ENCODE results near the gene AP3D1. TPM values are rescaled to one million over a fixed set of nuclear protein-coding genes. Genes with fewer than 3 reads are reported as not detected.

The AP3D1 gene
- 77.9 and 99.9 TPM in 2 replicates for total RNA-seq

GRCh38 chr19:2151339-2152229 lies at the start of gene AP3D1:
Gene AP3D1 (minus strand): TSS chr19:2151566. CDS start chr19:2151334, 232 bp downstream.

DNA sequence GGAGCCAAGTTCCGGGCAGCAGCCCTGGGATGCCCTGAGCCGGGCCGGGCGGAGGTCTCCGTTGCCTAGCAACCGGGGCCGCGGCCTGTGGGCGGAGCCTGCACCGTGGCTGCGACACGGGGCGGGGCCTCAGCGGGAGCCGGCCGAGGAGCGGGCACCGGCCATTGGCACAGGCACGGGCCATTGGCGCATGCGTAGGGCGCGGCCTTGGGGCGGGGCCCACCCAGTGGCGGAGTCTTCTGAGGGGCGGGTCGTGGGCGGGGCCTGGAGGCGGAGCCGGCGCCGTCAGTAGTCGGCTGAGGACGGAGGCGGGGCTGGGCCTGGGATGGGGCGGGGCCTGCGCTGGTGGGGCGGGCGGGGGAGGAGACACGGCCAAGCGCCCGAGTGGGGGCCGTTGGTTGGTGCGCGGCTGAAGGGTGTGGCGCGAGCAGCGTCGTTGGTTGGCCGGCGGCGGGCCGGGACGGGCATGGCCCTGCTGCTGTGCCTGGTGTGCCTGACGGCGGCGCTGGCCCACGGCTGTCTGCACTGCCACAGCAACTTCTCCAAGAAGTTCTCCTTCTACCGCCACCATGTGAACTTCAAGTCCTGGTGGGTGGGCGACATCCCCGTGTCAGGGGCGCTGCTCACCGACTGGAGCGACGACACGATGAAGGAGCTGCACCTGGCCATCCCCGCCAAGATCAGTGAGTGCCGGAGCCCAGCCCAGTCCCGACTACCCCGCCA lies 54.7 kb downstream of the AP3D1 start, which contains the start of gene IZUMO4:
IZUMO4 (plus strand) TSS at position 436 of the 723 bp plus-strand sequence; CDS start at position 467, 31 bp downstream.

DNA sequence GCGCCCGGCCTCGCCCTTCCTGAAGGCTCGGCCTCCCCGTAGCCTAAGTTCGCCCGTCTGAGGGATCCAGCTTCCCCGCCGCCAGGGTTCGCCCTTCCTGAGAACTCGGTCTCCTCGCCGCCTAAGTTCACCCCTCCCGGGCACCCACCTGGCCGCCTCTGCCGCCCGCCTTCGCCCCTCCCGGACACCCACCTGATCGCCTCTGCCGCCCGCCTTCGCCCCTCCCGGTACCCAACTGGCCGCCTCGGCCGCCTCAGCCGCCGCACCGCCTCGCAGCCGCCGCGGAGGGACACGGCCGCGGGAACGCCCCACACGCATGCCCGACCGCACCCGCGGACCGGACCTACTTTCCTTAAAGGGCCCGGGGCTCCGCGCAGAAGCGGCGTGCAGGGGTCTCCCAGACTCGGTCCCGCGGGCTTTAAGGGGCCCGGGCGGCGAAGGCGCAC lies 55.3 kb downstream of the AP3D1 start, which contains the start of gene MOB3A:
MOB3A (minus strand) TSS at position 293 of the 446 bp plus-strand sequence. CDS start 17,766 bp downstream, outside the sequence.

GRCh38 chr19:2050991-2051772 lies 100.2 kb downstream of the AP3D1 start, which contains the start of gene MKNK2:
Gene MKNK2 (minus strand): TSS chr19:2051244. CDS start chr19:2050851, 393 bp downstream.

Other genes starting within 250 kb of the AP3D1 start
- gene ADAT3, start 246.2 kb downstream of the AP3D1 start, total RNA-seq = 3.7 and 11.7 TPM in 2 replicates
- 95.2 and 139 TPM in 2 replicates for gene SCAMP4, start 246.2 kb downstream of the AP3D1 start, total RNA-seq
- 61.2 and 77.4 TPM in 2 replicates for gene CSNK1G2, start 210.4 kb downstream of the AP3D1 start, total RNA-seq
- gene BTBD2, start 135.9 kb downstream of the AP3D1 start, total RNA-seq = 77.4 and 137 TPM in 2 replicates
- 68.7 and 80.6 TPM in 2 replicates for gene MKNK2, start 100.3 kb downstream of the AP3D1 start, total RNA-seq
- 27.5 and 36.5 TPM in 2 replicates for gene MOB3A, start 55.2 kb downstream of the AP3D1 start, total RNA-seq
- 0.13 and 2.9 TPM in 2 replicates for gene IZUMO4, start 54.7 kb downstream of the AP3D1 start, total RNA-seq
- 8.0 and 24.8 TPM in 2 replicates for gene DOT1L, start 12.4 kb upstream of the AP3D1 start, total RNA-seq
- 49.7 and 72.8 TPM in 2 replicates for gene PLEKHJ1, start 84.8 kb upstream of the AP3D1 start, total RNA-seq
- 42.5 and 47.8 TPM in 2 replicates for gene SF3A2, start 85.3 kb upstream of the AP3D1 start, total RNA-seq
- under 0.01 and 2.3 TPM in 2 replicates for gene AMH, start 97.8 kb upstream of the AP3D1 start, total RNA-seq
- 3.2 TPM in 1 of 2 replicates, not detected in the other for gene JSRP1, start 104.9 kb upstream of the AP3D1 start, total RNA-seq
- 0.13 TPM in 1 of 2 replicates, not detected in the other for gene PEAK3, start 130.6 kb upstream of the AP3D1 start, total RNA-seq
- not detected in 2 replicates for gene LINGO3, start 156.6 kb upstream of the AP3D1 start, total RNA-seq
- 135 and 247 TPM in 2 replicates for gene LSM7, start 177.0 kb upstream of the AP3D1 start, total RNA-seq
- 18.7 and 36.3 TPM in 2 replicates for gene SPPL2B, start 177.1 kb upstream of the AP3D1 start, total RNA-seq
- gene TMPRSS9, start 208.7 kb upstream of the AP3D1 start, total RNA-seq = 0.26 TPM in 1 of 2 replicates, not detected in the other

Data from epithelial cell of alveolus of lung (primary cell).